ENCODE results near the gene CNMD.
A peak's percentile ranks its signal among the peaks of the same experiment; 100 is the strongest.
"Not testable (repeated sequence)": the region's sequence is repeated elsewhere in the genome, so short reads cannot be mapped to it uniquely, and the experiment has no call there.

Gene CNMD

GRCh38 chr13:52744842-52745375, 5.3 kb upstream of the CNMD start:
- no peak for DNase-seq (ENCODE audit: low spot score)

DNA sequence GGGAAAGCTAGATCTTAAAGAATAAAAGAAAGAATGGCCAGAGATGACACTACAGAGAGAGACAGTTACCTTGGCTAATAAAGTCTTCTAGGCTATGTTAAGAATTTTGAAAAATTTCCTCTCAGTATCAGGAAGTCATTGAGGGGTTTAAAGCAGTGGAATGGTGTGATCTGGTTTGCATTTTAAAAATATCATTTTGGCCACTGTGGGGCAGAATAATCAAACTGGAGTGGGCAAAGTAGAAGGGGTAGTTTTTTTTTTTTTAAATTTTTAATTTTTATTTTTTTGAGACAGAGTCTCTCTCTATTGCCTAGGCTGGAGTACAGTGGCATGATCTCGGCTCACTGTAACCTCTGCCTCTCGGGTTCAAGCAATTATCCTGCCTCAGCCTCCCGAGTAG, 4.4 kb upstream of the CNMD start:
- no peak for DNase-seq (ENCODE audit: low spot score)

- no peak for DNase-seq (ENCODE audit: low spot score)
Measured at GRCh38 chr13:52743569-52743968, 3.9 kb upstream of the CNMD start.

GRCh38 chr13:52738719-52739467, 727 bp downstream of the CNMD start:
- DNase-seq (ENCODE audit: low spot score): peak; percentile 12

DNA sequence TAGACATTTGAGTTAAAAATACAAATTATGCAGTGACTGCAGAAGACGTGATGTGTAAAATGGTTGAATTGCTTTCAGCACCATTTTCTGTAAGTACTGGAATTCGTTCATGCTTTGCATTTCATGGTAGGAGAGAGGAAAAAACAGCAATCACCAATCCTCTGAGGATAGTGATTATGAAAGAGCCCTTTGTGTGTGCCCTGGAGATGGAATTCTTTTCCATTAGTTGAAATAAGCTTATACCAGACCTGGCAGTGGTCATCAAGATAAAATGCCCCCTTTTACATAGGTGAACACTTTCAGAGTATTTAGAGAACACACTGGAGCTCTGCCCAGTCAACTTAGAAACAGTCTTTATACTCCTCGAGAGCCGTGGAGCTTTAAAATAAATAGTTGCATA, 1.7 kb downstream of the CNMD start:
- DNase-seq (ENCODE audit: low spot score): no peak

DNA sequence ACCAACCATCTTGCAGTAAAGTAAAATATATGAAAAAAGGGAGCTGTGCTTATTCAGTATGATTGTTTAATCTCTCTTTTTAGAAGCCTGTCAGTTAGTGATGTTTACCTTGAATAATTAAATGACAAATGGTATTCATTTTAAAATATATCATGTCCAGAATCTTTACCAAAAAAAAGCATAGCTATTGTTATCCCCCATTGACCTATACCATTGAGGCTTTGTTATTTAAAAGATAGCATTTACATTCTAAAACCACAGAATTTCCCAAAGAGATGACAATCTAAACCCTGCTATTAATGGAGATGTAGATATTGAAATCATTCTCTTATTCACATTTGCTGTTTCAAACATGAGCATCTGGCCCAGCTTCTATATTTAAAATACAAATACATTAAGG, 2.2 kb downstream of the CNMD start:
- no peak for DNase-seq (ENCODE audit: low spot score)

- DNase-seq (ENCODE audit: low spot score): no peak
Measured at GRCh38 chr13:52736891-52737290, 2.7 kb downstream of the CNMD start.

DNA sequence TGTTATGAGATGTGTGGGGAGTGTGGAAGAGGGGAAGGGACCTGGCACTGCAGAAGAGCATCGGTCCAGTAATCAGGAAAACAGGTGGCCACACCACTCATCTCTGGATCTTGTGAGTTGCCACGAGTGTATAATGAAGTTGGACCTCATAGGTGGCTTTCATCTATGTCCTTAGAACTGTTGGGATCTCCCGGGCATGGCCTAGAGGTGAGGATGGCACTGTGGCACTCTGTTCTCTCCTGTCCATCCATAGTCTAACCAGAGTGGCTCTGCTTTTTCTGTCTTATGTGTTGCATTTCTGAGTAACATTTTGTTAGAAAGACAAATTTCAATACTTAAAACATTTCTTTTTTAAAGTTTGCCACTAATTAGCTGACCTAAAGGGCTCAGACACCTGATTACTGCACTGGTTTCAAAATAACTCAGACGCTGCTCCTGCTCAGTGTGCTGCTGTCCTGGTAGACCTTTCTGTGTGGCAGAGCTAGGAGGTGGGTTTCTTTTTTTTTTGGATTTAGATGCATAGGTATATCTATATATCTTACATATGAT, 5.5 kb downstream of the CNMD start:
- no peak for DNase-seq (ENCODE audit: low spot score)

DNA sequence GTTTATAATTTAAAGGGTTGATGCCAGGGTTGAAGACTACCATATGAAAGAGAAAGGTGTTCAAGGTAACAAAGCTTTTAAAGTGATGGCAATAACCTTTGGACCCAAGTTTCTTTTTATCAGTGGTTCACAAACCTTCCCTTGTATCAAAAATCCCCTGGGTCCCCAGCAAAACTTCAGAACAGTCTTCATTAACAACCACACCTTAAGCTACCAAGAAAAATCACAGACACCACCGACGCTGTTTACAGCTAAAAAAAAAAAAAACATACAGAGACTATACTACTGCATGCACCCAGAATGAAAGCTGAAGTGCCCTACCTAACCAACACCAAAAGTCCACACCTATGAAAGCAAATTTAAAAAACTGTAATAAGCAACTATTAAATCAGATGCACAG, 13.4 kb downstream of the CNMD start:
- no peak for DNase-seq (ENCODE audit: low spot score)

DNA sequence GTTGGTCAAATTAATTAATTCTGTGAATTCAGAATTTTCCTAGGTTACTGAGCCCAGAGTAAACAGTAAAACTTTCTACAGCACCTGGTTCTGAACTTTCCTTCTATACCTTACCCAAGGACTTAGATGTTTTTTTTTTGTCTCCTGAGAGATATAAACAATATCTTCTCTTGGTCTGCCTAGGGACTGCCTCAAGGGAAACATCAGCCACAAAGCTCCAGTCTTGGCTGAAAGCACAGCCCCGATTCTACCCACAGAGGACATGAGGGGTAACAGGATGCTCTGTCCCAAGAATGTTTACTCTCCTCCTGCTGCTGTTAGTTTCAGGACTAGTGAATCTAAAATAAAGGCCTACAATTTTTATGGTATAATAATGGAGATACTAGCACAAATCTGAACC, 14.3 kb downstream of the CNMD start:
- DNase-seq (ENCODE audit: low spot score): no peak

DNA sequence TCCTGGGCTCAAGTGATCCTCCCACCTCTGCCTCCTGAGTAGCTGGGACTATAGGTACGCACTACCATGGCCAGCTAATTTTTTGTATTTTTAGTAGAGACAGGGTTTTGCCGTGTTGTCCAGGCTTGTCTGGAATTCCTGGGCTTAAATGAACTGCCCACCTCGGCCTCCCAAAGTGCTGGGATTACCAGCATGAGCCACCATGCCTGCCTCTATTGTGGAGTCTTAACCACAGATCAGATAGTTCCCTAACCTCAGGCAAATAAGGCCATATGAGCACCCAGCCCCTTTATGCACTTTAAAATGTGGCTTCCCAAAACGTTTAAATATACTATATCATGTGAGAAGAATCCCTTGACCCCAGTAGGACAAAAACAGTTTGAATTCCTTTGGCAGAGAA, 16.4 kb downstream of the CNMD start:
- no peak for DNase-seq (ENCODE audit: low spot score)

GRCh38 chr13:52721356-52721755, 18.3 kb downstream of the CNMD start:
- not testable (repeated sequence) for DNase-seq (ENCODE audit: low spot score)

GRCh38 chr13:52720904-52721303, 18.7 kb downstream of the CNMD start:
- DNase-seq (ENCODE audit: low spot score): not testable (repeated sequence)

- no peak for DNase-seq (ENCODE audit: low spot score)
Measured at GRCh38 chr13:52713894-52714293, 25.7 kb downstream of the CNMD start.

- DNase-seq (ENCODE audit: low spot score): no peak
Measured at GRCh38 chr13:52712385-52712784, 27.2 kb downstream of the CNMD start.

GRCh38 chr13:52711286-52711685, 28.3 kb downstream of the CNMD start:
- DNase-seq (ENCODE audit: low spot score): peak; percentile 11

GRCh38 chr13:52708266-52708665, 31.4 kb downstream of the CNMD start:
- DNase-seq (ENCODE audit: low spot score): not testable (repeated sequence)

DNA sequence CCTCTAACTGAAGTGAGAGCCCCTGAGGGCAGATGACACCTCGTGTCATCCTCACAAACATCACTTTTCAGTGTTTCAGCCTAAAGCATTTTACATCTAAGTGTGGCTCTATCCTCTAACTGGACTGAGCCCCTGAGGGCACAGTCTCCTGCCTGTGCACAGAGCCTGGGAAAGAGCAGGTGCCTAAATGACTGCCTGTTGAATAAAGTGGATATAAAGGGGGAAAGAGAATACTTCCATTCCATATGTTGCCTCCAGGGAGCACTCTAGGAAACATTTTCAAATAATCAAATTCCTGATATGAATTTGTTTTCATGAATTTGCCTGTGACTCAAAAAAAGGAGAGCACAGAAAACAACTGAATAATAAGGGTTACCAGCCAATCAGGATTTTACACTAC, 32.2 kb downstream of the CNMD start:
- no peak for DNase-seq (ENCODE audit: low spot score)

- no peak for DNase-seq (ENCODE audit: low spot score)
Measured at GRCh38 chr13:52706081-52706480, 33.5 kb downstream of the CNMD start.

DNA sequence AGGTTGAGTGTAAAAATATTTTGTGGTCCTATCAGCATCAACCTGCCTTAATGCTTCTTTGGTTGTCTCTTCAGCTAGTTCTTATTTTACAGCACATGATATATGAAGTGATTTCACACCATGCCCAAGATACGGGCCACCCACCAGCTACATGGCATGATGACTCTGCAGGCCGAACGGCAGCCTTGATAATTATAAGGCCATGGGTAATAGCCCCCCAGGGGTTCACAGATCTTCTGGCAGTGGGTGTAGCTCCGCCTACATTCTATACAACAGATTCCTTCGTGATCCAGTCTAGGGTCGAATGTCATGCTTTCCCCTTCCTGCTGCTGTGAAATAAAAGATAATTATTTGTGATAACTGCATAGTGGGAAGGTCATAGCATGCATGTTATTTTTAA, 36.1 kb downstream of the CNMD start:
- DNase-seq (ENCODE audit: low spot score): no peak

- no peak for DNase-seq (ENCODE audit: low spot score)
Measured at GRCh38 chr13:52701728-52702465, 37.7 kb downstream of the CNMD start.

DNA sequence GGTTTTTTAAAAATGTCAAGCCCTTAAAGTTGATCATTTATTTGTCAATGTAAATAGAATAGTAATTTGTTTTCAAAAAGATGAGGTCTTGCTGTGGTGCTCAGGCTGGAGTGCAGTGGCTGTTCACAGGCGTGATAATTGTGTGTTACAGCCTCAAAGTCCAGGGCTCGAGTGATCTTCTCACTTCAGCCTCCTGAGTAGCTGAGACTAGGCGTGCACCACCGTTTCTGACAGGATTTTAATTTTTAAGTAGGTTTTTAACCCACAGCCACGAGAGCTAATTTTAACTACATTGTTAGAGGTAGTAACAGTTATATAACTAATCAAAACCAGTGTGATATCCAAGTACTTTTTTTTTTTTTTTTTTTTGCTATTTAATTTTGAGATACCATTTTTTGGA, 43.1 kb downstream of the CNMD start:
- DNase-seq (ENCODE audit: low spot score): no peak

DNA sequence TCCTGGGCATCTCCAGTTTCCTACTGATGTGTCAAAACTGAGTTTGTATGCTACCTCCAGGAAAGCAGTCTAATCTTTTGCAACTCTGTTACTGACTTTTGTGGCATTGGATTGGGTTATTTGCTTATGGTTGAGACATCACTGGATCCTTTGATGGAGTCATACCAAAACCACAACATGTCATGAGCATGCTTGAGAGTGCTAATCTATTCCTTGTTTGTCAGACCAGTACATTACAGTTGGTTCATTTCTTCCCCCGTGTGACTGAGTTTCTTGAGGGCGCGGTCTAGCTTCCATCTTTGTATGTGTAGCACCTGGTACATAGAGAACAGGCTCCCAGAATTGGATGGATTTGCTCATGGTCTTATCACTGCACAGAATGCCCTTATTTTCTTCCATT, 43.8 kb downstream of the CNMD start:
- peak; percentile 9 for DNase-seq (ENCODE audit: low spot score)

Measured in AG20443 (cell line).